K562 (cell line): ENCODE results near the gene ERCC2. TPM values are rescaled to one million over a fixed set of nuclear protein-coding genes. Genes with fewer than 3 reads are reported as not detected.
A peak's percentile ranks its signal among the peaks of the same experiment; 100 is the strongest.

ENCODE experiments used
- ATAC-seq: fragments of 200-7000 bp; cut with Tn5 transposase; 3 replicates; pipeline ENCODE4 v1.9.1; 2020; ENCODE audit warnings: moderate library complexity
- BruUV-seq: library from RNA; stranded (reverse); fragments of 400-500 nt; replicated peaks from 2 replicates; lab custom pipeline; 2021; lab: Mats Ljungman, UMichigan
- CTCF ChIA-PET: fragments of 300-600 bp; formaldehyde crosslinking; extraction: SDS; loops from one replicate; lab custom pipeline; 2021; ENCODE audit warnings: low intra/inter-chr PET ratio; lab: Yijun Ruan, JAX
- POLR2A ChIA-PET: fragments of 300-600, 350-650 bp; sonication (Branson Sonifier 250); formaldehyde crosslinking; extraction: SDS; loops from one replicate; lab custom pipeline; 2021; ENCODE audit warnings: antibody characterized with exemption, inconsistent platforms; lab: Yijun Ruan, JAX
- DNase-seq, 4 experiments: peaks; one replicate each; pipeline versions ENCODE4 v3.0.0 to v3.0.0-alpha.2; 2011 to 2018; ENCODE audit warnings: low spot score in 3 of 4, mixed read lengths in 3 of 4; ENCODE audit errors: extremely low read depth in 1 of 4
- FAIRE-seq: peaks from 2 replicates; lab custom pipeline; 2011; peaks lifted over from hg19 to GRCh38; lab: Jason Lieb, UNC
- H2AFZ ChIP-seq: 2 replicates; pipeline ENCODE4 v1.6.0; 2011; ENCODE audit warnings: low read depth, low read length, control low read depth, inconsistent platforms
- H3K27ac ChIP-seq: fragments of 200-600 bp; 3 replicates; pipeline ENCODE4 v1.8.0; 2011; ENCODE audit warnings: low read depth, mild to moderate bottlenecking, control low read depth, inconsistent platforms, low read length, moderate library complexity, mixed read lengths; ENCODE audit errors: extremely low read depth
- H3K27me3 ChIP-seq, 2 experiments: fragments of 300-600 bp in 1 of 2; 2 replicates in 1 of 2; 3 replicates in 1 of 2; pipeline versions ENCODE4 v1.6.0 to v1.8.0; 2011; ENCODE audit warnings: inconsistent platforms in 2 of 2, low read length in 2 of 2, mild to moderate bottlenecking in 1 of 2, mixed read lengths in 1 of 2, moderate library complexity in 1 of 2; ENCODE audit not compliant: control insufficient read depth in 2 of 2, insufficient read depth in 2 of 2
- H3K36me3 ChIP-seq: fragments of 300-600 bp; 3 replicates; pipeline ENCODE4 v1.8.0; 2011; ENCODE audit warnings: mild to moderate bottlenecking, low read length, inconsistent platforms; ENCODE audit not compliant: control insufficient read depth, insufficient read depth
- H3K4me1 ChIP-seq, 2 experiments: fragments of 200-600 bp in 1 of 2; replicated peaks in 1 of 2; 2 replicates in 1 of 2; 3 replicates in 1 of 2; pipeline versions ENCODE4 v1.5.1 to v1.8.0; 2011; ENCODE audit warnings: inconsistent platforms in 2 of 2, low read length in 2 of 2, mild to moderate bottlenecking in 1 of 2, mixed read lengths in 1 of 2, moderate library complexity in 1 of 2; ENCODE audit not compliant: control insufficient read depth in 2 of 2, insufficient read depth in 2 of 2
- H3K4me2 ChIP-seq: 2 replicates; pipeline ENCODE4 v1.6.1; 2011; ENCODE audit warnings: low read length, control low read depth, inconsistent platforms, mixed read lengths; ENCODE audit not compliant: insufficient read depth
- H3K4me3 ChIP-seq: fragments of 200-600 bp; sonication (generic), shearing (Covaris generic); 2 replicates; pipeline ENCODE4 v1.5.1; 2016; ENCODE audit warnings: control low read depth, inconsistent platforms
- H3K79me2 ChIP-seq: fragments of 200-600 bp; 3 replicates; pipeline ENCODE4 v1.8.0; 2011; ENCODE audit warnings: low read length, inconsistent platforms; ENCODE audit not compliant: control insufficient read depth, insufficient read depth
- H3K9ac ChIP-seq, 2 experiments: 2 replicates each; pipeline versions ENCODE4 v1.6.0 to v1.6.1; 2011; ENCODE audit warnings: low read depth in 2 of 2, low read length in 2 of 2, control low read depth in 1 of 2, inconsistent platforms in 1 of 2, mild to moderate bottlenecking in 1 of 2, mixed read lengths in 1 of 2; ENCODE audit not compliant: insufficient read depth in 1 of 2
- H3K9me1 ChIP-seq: one replicate; pipeline ENCODE4 v1.6.0; 2011; ENCODE audit warnings: inconsistent platforms, mild to moderate bottlenecking, low read length, moderate library complexity; ENCODE audit not compliant: control insufficient read depth, insufficient read depth
- H3K9me3 ChIP-seq: replicated peaks from 2 replicates; pipeline ENCODE4 v1.5.1; 2011; ENCODE audit warnings: low read depth, low read length, inconsistent platforms; ENCODE audit not compliant: control insufficient read depth, insufficient read depth
- H4K20me1 ChIP-seq: replicated peaks from 2 replicates; pipeline ENCODE4 v1.6.1; 2011; ENCODE audit warnings: low read length, inconsistent platforms, mixed read lengths; ENCODE audit not compliant: control insufficient read depth, insufficient read depth
- CREB1 ChIP-seq, 2 experiments: sonication (generic) in 1 of 2; formaldehyde crosslinking in 1 of 2; IDR thresholded peaks; 2 replicates each; pipeline versions ENCODE4 v1.6.1 to v1.8.0; 2012 to 2022; ENCODE audit warnings: inconsistent platforms in 1 of 2, mild to moderate bottlenecking in 1 of 2, missing genetic modification reagents in 1 of 2, moderate library complexity in 1 of 2
- NFRKB ChIP-seq: fragments of 450-650 bp; IDR thresholded peaks from 2 replicates; pipeline ENCODE4 v1.6.1; 2016; ENCODE audit warnings: low read depth
- POLR2A ChIP-seq: fragments of 450-650 bp; conservative IDR thresholded peaks from 2 replicates; pipeline ENCODE4 v1.6.1; 2016
- ZNF408 ChIP-seq: fragments of 250-450 bp; sonication (Bioruptor Pico); IDR thresholded peaks from 2 replicates; pipeline ENCODE4 v1.4.0; 2020; ENCODE audit warnings: low read depth, mild to moderate bottlenecking, moderate library complexity
- ZNF445 ChIP-seq: fragments of 250-450 bp; sonication (Bioruptor Pico); IDR thresholded peaks from 2 replicates; pipeline ENCODE4 v1.4.0; 2020; ENCODE audit warnings: low read depth, mild to moderate bottlenecking, moderate library complexity
- WGBS: fragments of 100-300 bp; shearing (Covaris generic); methylation state at CpG from one replicate; pipeline ENCODE4 v1.1.6; 2016; ENCODE audit warnings: low coverage, mixed read lengths; ENCODE audit not compliant: insufficient coverage; ENCODE audit errors: missing lambda C conversion rate; 5-methylcytosine and 5-hydroxymethylcytosine counted together
- in situ Hi-C: fragments of 300-500 bp; cut with MboI; formaldehyde crosslinking; loops from 4 replicates; pipeline ENCODE4 v1.15.0; 2018; ENCODE audit warnings: inconsistent platforms, mixed read lengths
- intact Hi-C: fragments of 100-400 bp; cut with micrococcal nuclease; formaldehyde crosslinking; loops from 2 replicates; pipeline ENCODE4 v1.14.2; 2022
- polyA plus RNA-seq, 8 experiments: library from polyadenylated mRNA; depleted of rRNA in 4 of 8; stranded (reverse) in 5 of 8; unstranded in 3 of 8; fragments of >200 nt; fragmentation: Nextera tagmentation in 2 of 8; fragmentation: Illumina TruSeq in 1 of 8; extraction: Ambion mirVana in 2 of 8; extraction: Trizol in 1 of 8; gene quantifications; 2 replicates each; pipeline versions ENCODE4 v1.2.1 to v1.2.3, GENCODE V29; 2011 to 2014; ENCODE audit warnings: inconsistent platforms in 1 of 8, missing spikeins in 1 of 8
- total RNA-seq, 7 experiments: library from RNA; depleted of rRNA in 6 of 7; stranded (reverse); fragments of >200 nt in 6 of 7; fragmentation: Illumina TruSeq in 2 of 7; extraction: Trizol in 2 of 7; gene quantifications; 2 replicates each; pipeline versions ENCODE4 v1.2.1 to v1.2.3, GENCODE V29; 2011 to 2021; ENCODE audit warnings: low replicate concordance in 1 of 7
- TF ChIP-seq, protein P1 (sequence below): fragments of 250-450 bp; sonication (Bioruptor Pico); IDR thresholded peaks from 2 replicates; pipeline ENCODE4 v1.4.0; 2020
- TF ChIP-seq, protein P2 (sequence below), 2 experiments: fragments of 450-650 bp; conservative IDR thresholded peaks; 2 replicates each; pipeline ENCODE4 v1.6.1; 2017; ENCODE audit warnings: mild to moderate bottlenecking in 2 of 2, moderate library complexity in 2 of 2

ERCC2 gene
- total and polyA plus RNA-seq, 9 of the 15 experiments (the other 6 are each of a cell fraction or from before 2014, with no cell fraction given), result 2.2 to 55.9 (median 23.4) TPM

GRCh38 chr19:45382426-45382825 lies 12.1 kb upstream of the ERCC2 start:
- in situ Hi-C loops, result no loop called here
- FAIRE-seq, result no peak

More at GRCh38 chr19:45382426-45382825, 12.1 kb upstream of the ERCC2 start:
- BruUV-seq, result no TSS peak
- H3K4me3 ChIP-seq, result no peak overlapping the region
- intact Hi-C loops, result no loop called here
- H3K4me2 ChIP-seq, result no peak overlapping the region
- CTCF ChIA-PET, result no interaction called here
- DNase-seq, result peak in 1 of 4 experiments; percentile 3
- no peaks in the 10 kb centered on the region for H3K9me1 ChIP-seq
- no peak overlapping the region for H2AFZ ChIP-seq
- TF ChIP-seq NFRKB (no peak), ZNF445 (CRISPR knock-in tag) (no peak), CREB1 (IDR thresholded peaks at IDR 0.05) (no peak), CREB1 (CRISPR knock-in tag; IDR thresholded peaks at IDR 0.05) (no peak), ZNF408 (CRISPR knock-in tag) (no peak), POLR2A (no peak)
- TF ChIP-seq, protein P1, sequence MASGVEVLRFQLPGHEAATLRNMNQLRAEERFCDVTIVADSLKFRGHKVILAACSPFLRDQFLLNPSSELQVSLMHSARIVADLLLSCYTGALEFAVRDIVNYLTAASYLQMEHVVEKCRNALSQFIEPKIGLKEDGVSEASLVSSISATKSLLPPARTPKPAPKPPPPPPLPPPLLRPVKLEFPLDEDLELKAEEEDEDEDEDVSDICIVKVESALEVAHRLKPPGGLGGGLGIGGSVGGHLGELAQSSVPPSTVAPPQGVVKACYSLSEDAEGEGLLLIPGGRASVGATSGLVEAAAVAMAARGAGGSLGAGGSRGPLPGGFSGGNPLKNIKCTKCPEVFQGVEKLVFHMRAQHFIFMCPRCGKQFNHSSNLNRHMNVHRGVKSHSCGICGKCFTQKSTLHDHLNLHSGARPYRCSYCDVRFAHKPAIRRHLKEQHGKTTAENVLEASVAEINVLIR, result no peak
- TF ChIP-seq, protein P2, sequence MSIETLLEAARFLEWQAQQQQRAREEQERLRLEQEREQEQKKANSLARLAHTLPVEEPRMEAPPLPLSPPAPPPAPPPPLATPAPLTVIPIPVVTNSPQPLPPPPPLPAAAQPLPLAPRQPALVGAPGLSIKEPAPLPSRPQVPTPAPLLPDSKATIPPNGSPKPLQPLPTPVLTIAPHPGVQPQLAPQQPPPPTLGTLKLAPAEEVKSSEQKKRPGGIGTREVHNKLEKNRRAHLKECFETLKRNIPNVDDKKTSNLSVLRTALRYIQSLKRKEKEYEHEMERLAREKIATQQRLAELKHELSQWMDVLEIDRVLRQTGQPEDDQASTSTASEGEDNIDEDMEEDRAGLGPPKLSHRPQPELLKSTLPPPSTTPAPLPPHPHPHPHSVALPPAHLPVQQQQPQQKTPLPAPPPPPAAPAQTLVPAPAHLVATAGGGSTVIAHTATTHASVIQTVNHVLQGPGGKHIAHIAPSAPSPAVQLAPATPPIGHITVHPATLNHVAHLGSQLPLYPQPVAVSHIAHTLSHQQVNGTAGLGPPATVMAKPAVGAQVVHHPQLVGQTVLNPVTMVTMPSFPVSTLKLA (conservative IDR thresholded peaks at IDR 0.05), result no peak
- H3K4me1 ChIP-seq, result peaks cover 0 to 18% of the 10 kb centered on the region in 2 experiments; a peak in 2 of 5 replicates
- no peaks in the 10 kb centered on the region for H3K36me3 ChIP-seq
- WGBS, result 76% methylated on average over 23 of the region's 29 CpGs
- POLR2A ChIA-PET, result interaction anchor here (3.8 kb wide), 1 partner anchor 9 kb away, joined by 14 read pairs; no protein-coding TSS in a partner anchor
- H4K20me1 ChIP-seq, result no peaks in the 10 kb centered on the region
- no peak overlapping the region for H3K27ac ChIP-seq
- no peaks in the 10 kb centered on the region for H3K9me3 ChIP-seq
- H3K79me2 ChIP-seq, result no peaks in the 10 kb centered on the region
- peak overlapping the region in 1 of 2 experiments; percentile 61; a peak in 2 of 4 replicates for H3K9ac ChIP-seq
- no peak for ATAC-seq
- H3K27me3 ChIP-seq, result peaks cover 0 to 14% of the 10 kb centered on the region in 2 experiments; a peak in 3 of 5 replicates
